C4-2B (cell line): ENCODE results near the gene BTBD17.

Source experiments
- H3K27ac ChIP-seq: fragments of 450-650 bp; 2 replicates; pipeline ENCODE4 v1.5.1; 2017
- ZFX ChIP-seq: fragments of 450-650 bp; IDR thresholded peaks from 2 replicates; pipeline ENCODE4 v1.6.1; 2017
- TF ChIP-seq, protein P1 (sequence below): fragments of 450-650 bp; conservative IDR thresholded peaks from 2 replicates; pipeline ENCODE4 v1.5.1; 2017; ENCODE audit warnings: mild to moderate bottlenecking

BTBD17 gene

DNA sequence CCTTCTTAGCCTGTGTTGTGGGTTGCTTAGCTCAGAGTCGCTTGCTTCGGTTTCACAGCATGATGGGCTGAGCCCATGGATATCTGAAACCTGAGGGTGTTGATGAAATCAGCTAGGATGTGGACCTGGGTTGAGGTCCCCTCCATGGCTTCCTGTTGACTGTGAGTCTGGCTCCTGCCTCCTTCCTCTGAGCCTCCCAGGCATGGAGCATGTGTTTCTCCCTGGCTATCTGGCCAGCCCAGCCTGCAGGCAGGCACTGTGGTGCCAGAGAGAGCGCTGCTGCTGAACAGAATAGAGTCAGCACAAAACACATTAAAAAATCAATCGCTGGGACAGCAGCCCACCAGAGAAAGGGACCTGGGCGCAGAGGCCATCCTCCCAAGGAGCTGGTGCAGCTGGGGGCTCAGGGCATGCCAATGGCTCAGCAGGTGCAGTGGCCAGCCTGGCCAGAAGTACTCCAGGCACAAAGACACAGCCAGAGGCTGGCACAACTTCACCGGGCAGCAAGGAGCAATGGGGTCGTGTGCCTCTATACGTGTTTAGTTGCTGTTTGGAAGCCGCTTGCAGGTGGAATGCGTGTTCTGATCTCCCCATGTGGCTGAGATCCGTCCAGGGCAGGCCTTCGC lies 42.0 kb upstream of the BTBD17 start:
- TF ChIP-seq ZFX: no peak
- TF ChIP-seq, protein P1, sequence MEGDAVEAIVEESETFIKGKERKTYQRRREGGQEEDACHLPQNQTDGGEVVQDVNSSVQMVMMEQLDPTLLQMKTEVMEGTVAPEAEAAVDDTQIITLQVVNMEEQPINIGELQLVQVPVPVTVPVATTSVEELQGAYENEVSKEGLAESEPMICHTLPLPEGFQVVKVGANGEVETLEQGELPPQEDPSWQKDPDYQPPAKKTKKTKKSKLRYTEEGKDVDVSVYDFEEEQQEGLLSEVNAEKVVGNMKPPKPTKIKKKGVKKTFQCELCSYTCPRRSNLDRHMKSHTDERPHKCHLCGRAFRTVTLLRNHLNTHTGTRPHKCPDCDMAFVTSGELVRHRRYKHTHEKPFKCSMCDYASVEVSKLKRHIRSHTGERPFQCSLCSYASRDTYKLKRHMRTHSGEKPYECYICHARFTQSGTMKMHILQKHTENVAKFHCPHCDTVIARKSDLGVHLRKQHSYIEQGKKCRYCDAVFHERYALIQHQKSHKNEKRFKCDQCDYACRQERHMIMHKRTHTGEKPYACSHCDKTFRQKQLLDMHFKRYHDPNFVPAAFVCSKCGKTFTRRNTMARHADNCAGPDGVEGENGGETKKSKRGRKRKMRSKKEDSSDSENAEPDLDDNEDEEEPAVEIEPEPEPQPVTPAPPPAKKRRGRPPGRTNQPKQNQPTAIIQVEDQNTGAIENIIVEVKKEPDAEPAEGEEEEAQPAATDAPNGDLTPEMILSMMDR: no peak
- no peak overlapping the region for H3K27ac ChIP-seq

DNA sequence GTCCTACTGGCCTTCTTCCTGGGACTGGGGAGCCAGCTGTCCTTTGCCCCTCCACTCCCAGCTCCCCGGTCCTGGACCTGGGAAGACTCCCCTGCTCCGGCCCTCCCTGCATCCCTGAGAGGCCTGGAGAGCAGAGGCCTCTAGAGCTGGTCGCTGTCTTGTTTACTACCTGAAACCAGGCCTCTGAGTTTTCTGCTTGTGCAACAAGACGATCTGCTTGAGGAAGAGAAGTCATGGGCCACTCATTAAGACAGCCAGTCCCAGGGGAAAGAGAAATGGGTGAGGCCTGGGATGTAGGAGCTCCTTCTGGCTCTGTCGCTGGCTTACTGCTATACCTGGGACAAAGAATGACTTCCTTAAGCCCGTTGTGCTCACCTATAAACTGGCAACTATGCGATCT lies 40.4 kb upstream of the BTBD17 start:
- H3K27ac ChIP-seq: no peak overlapping the region
- TF ChIP-seq, protein P1: no peak
- TF ChIP-seq ZFX: no peak

DNA sequence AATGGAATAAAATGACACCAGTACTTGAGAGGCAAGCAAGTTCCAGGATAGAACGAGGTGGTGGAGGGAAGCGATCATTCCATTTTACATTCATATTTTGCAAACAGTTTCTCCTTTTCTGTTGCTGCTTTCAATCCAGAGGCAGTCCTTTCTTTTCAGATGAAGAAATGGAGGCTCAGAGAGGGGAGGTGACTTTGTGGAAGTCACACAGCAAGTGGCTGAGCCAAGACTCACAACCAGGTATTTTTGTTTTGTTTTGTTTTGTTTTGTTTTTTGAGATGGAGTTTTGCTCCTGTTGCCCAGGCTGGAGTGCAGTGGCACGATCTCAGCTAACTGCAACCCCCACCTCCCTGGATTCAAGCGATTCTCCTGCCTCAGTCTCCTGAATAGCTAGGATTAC lies 34.9 kb upstream of the BTBD17 start:
- H3K27ac ChIP-seq: no peak overlapping the region
- TF ChIP-seq ZFX: no peak
- TF ChIP-seq, protein P1: no peak

DNA sequence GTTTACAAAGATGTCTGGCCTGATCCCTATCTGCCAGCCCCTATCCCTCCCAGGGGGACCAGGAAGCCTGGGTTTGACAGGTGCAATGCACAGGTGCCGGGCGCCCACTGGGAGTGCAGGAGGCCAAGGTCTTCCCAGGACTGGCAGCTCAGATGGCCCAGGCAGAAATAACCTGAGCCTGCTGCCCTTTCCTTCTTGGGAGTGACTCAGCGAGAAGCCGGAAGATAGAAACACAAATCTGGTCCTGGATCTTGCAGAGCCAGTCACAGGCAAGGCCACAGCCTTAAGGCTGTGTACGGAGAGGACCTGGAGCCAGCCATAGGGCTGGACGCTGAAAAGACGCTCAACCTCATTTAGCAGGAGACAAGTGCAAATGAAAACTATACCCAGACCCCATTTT lies 33.3 kb upstream of the BTBD17 start:
- peak overlapping the region; percentile 36 for H3K27ac ChIP-seq
- TF ChIP-seq, protein P1: no peak
- TF ChIP-seq ZFX: peak; percentile 17; the same call in 1 of the 2 replicates

DNA sequence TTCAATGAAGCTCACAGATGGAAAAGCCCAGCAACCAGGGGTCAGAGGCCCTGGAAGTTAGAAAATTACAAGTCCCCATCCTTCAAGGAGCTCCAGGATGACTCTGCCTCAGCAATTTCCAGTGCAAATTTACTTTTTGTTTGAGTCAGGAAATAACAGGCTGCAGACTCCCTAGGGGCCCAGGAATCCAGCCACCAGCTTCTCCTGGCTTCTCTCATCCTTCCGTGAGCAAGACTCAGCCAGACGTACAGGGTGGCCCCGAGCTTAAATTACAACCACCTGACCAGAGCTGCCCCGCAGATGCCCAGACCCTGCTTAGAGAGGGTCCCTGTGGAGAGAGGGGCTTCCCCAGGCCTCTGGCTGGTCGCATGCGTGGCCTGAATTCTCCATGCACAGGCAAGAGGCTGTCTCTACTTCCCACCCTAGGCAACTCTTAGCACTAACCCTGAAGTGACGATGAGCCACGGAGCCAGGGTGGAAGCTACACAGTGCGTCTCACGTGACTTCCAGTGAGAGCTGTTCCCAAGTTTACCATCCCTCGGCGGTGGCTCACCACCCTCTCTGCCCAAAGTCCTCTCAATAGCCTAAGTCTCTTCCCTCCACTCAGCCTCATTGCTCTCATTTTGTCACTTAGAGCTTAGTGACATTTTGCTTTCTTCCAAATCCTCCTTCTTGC lies 32.7 kb upstream of the BTBD17 start:
- H3K27ac ChIP-seq: peak overlapping the region; percentile 36
- TF ChIP-seq ZFX: no peak
- TF ChIP-seq, protein P1: no peak

DNA sequence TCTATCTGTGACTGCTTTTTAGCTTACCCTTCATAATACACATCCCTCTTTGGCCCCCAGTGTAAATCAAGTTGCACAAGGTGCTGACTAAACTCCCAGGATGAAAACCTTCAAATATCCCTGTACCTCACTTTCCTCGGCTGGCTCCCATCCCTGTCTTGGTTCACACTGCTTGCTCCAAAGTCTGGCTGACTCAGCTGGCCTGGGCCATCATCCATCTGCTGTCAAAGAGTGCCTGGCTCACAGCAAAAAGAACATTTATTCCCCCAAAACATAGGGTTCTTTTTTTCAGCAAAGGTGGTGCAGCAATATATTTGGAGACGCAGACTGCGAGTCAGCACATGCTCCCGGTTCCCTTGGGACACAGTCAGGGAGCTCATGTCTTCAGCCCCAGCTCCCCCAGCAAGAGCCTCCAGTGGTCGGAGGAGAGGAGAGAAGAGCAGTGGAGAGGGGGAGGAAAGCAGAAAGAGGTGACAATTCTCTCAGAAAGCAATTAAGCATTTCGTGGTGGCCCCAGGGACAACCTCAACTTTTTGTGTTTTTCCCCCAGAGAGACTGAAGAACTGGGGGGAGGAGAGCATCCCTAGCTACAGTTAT lies 31.8 kb upstream of the BTBD17 start:
- no peak for TF ChIP-seq ZFX
- TF ChIP-seq, protein P1: no peak
- H3K27ac ChIP-seq: no peak overlapping the region

DNA sequence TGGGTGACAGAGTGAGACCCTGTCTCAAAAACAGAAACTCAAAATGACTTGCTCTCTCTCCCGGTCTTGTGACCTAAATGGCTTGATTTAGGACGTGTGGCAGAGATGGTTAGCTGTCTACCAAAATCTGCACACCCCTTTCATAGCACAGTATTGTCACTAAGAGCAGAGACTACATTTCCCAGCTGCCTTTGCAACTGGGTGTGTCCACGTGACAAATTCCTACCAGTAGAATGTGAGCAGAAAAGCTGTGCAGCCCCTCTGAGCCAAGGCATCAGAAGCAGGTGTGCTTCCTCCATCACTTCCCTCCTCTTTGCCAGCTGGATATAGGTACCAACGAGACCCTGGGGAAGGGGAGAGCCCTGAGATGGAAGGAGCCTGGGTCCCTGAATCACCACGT lies 31.2 kb upstream of the BTBD17 start:
- H3K27ac ChIP-seq: no peak overlapping the region
- TF ChIP-seq, protein P1: no peak
- no peak for TF ChIP-seq ZFX
